Measurements from ENCODE around the gene PPARD. TPM values are rescaled to one million over a fixed set of nuclear protein-coding genes. Genes with fewer than 3 reads are reported as not detected.
A peak's percentile ranks its signal among the peaks of the same experiment; 100 is the strongest.

PPARD gene
- total and polyA plus RNA-seq, 2 of the 13 experiments (the other 11 are each of a cell fraction or from before 2014, with no cell fraction given): 6.1 to 13.3 TPM

DNA sequence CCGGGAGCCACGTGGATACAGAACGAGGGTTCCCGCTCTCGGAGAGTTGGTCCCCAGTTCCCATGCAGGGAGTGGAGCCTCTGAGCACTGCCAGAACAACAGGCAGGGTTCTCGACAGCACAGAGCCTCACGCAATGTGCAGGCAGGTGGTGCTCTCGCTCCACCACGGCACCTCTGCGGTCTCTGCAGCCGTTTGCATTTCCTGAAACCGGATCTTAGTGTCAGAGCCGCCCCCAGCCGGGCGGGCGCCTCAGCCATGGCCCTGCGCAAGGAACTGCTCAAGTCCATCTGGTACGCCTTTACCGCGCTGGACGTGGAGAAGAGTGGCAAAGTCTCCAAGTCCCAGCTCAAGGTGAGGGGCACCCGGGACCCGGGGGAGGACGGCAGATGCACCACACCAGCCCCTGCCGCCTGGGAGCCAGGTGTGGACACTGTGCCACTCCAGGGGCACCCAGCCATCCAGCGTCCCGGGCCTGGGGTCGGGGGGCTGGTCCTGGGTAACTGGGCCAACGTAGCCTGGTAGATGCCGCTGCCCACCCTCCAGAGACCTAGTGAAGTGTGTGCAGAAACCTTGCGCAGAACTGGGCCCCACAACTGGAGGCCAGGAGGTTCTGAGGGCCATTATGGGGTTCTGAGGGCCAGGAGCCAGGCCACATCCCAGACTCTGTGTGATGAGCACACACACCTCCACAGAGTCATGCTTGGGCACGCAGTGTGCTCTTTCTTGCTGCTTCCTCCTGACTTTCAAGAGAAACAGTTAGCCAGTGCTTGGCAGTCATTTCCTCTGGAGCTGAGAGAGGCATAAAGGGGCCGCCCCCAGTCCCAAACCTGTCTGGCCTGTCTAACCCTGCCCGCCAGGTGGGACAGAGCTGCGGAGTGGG is 44.5 kb upstream of the PPARD start, which contains the start of gene DEF6 (continued):
- TF ChIP-seq FOXK1 (CRISPR knock-in tag; IDR thresholded peaks at IDR 0.05; ENCODE audit: borderline replicate concordance, low read depth) (0 out of 2 replicates have a peak, but pooled peaks have one; percentile 21), ZNF577 (CRISPR knock-in tag; IDR thresholded peaks at IDR 0.05; ENCODE audit: borderline replicate concordance, low read depth) (0 out of 2 replicates have a peak, but pooled peaks have one; percentile 22), NFE2 (CRISPR knock-in tag; IDR thresholded peaks at IDR 0.05) (no peak), PRMT3 (CRISPR knock-in tag; IDR thresholded peaks at IDR 0.05; ENCODE audit: borderline replicate concordance, low read depth) (no peak; the same call in 1 of the 2 replicates), ZNF431 (CRISPR knock-in tag; IDR thresholded peaks at IDR 0.05; ENCODE audit: borderline replicate concordance, low read depth) (no peak), ZFP91 (CRISPR knock-in tag; IDR thresholded peaks at IDR 0.05; ENCODE audit: borderline replicate concordance) (peak; percentile 93), ZNF678 (CRISPR knock-in tag; IDR thresholded peaks at IDR 0.05) (peak; percentile 79; the same call in 1 of the 2 replicates), CHCHD3 (CRISPR knock-in tag; IDR thresholded peaks at IDR 0.05) (no peak), BRD4 (CRISPR knock-in tag; IDR thresholded peaks at IDR 0.05) (peak; percentile 73; the same call in 1 of the 2 replicates), ZNF749 (CRISPR knock-in tag; IDR thresholded peaks at IDR 0.05; ENCODE audit: borderline replicate concordance) (no peak; the same call in 1 of the 2 replicates), AKAP8 (CRISPR knock-in tag; IDR thresholded peaks at IDR 0.05) (0 out of 2 replicates have a peak, but pooled peaks have one; percentile 47), NRL (CRISPR knock-in tag; IDR thresholded peaks at IDR 0.05; ENCODE audit: borderline replicate concordance) (peak; percentile 95; the same call in 1 of the 2 replicates), ZNF382 (CRISPR knock-in tag; IDR thresholded peaks at IDR 0.05; ENCODE audit: borderline replicate concordance) (no peak), FOXP1 (IDR thresholded peaks at IDR 0.05) (no peak), FOXP1 (CRISPR knock-in tag; IDR thresholded peaks at IDR 0.05) (no peak), AGO2 (optimal IDR thresholded peaks at IDR 0.05; ENCODE audit: low read depth, low read length) (peak; percentile 58), THYN1 (CRISPR knock-in tag; IDR thresholded peaks at IDR 0.05; ENCODE audit: borderline replicate concordance, low read depth) (no peak)
- TF ChIP-seq, protein P1, sequence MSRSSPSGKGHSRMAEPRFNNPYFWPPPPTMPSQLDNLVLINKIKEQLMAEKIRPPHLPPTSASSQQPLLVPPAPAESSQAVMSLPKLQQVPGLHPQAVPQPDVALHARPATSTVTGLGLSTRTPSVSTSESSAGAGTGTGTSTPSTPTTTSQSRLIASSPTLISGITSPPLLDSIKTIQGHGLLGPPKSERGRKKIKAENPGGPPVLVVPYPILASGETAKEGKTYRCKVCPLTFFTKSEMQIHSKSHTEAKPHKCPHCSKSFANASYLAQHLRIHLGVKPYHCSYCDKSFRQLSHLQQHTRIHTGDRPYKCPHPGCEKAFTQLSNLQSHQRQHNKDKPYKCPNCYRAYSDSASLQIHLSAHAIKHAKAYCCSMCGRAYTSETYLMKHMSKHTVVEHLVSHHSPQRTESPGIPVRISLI (CRISPR knock-in tag; IDR thresholded peaks at IDR 0.05; ENCODE audit: borderline replicate concordance): peak; percentile 77; the same call in 1 of the 2 replicates
- TF ChIP-seq, protein P2, sequence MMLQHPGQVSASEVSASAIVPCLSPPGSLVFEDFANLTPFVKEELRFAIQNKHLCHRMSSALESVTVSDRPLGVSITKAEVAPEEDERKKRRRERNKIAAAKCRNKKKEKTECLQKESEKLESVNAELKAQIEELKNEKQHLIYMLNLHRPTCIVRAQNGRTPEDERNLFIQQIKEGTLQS (CRISPR knock-in tag; IDR thresholded peaks at IDR 0.05): no peak
- TF ChIP-seq, protein P3, sequence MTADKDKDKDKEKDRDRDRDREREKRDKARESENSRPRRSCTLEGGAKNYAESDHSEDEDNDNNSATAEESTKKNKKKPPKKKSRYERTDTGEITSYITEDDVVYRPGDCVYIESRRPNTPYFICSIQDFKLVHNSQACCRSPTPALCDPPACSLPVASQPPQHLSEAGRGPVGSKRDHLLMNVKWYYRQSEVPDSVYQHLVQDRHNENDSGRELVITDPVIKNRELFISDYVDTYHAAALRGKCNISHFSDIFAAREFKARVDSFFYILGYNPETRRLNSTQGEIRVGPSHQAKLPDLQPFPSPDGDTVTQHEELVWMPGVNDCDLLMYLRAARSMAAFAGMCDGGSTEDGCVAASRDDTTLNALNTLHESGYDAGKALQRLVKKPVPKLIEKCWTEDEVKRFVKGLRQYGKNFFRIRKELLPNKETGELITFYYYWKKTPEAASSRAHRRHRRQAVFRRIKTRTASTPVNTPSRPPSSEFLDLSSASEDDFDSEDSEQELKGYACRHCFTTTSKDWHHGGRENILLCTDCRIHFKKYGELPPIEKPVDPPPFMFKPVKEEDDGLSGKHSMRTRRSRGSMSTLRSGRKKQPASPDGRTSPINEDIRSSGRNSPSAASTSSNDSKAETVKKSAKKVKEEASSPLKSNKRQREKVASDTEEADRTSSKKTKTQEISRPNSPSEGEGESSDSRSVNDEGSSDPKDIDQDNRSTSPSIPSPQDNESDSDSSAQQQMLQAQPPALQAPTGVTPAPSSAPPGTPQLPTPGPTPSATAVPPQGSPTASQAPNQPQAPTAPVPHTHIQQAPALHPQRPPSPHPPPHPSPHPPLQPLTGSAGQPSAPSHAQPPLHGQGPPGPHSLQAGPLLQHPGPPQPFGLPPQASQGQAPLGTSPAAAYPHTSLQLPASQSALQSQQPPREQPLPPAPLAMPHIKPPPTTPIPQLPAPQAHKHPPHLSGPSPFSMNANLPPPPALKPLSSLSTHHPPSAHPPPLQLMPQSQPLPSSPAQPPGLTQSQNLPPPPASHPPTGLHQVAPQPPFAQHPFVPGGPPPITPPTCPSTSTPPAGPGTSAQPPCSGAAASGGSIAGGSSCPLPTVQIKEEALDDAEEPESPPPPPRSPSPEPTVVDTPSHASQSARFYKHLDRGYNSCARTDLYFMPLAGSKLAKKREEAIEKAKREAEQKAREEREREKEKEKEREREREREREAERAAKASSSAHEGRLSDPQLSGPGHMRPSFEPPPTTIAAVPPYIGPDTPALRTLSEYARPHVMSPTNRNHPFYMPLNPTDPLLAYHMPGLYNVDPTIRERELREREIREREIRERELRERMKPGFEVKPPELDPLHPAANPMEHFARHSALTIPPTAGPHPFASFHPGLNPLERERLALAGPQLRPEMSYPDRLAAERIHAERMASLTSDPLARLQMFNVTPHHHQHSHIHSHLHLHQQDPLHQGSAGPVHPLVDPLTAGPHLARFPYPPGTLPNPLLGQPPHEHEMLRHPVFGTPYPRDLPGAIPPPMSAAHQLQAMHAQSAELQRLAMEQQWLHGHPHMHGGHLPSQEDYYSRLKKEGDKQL (CRISPR knock-in tag; IDR thresholded peaks at IDR 0.05; ENCODE audit: low read depth): no peak

Data from HepG2 (cell line).